Activated CD8-positive, alpha-beta memory T cell treated with anti-CD3 and anti-CD28 coated beads, Interleukin-2, amount 50 U/mL, for 48 hours (primary cell): ENCODE results near the gene QRFP.

Source experiments
- DNase-seq: peaks from one replicate; pipeline ENCODE4 v3.0.0-alpha.2; 2020

Gene QRFP

DNA sequence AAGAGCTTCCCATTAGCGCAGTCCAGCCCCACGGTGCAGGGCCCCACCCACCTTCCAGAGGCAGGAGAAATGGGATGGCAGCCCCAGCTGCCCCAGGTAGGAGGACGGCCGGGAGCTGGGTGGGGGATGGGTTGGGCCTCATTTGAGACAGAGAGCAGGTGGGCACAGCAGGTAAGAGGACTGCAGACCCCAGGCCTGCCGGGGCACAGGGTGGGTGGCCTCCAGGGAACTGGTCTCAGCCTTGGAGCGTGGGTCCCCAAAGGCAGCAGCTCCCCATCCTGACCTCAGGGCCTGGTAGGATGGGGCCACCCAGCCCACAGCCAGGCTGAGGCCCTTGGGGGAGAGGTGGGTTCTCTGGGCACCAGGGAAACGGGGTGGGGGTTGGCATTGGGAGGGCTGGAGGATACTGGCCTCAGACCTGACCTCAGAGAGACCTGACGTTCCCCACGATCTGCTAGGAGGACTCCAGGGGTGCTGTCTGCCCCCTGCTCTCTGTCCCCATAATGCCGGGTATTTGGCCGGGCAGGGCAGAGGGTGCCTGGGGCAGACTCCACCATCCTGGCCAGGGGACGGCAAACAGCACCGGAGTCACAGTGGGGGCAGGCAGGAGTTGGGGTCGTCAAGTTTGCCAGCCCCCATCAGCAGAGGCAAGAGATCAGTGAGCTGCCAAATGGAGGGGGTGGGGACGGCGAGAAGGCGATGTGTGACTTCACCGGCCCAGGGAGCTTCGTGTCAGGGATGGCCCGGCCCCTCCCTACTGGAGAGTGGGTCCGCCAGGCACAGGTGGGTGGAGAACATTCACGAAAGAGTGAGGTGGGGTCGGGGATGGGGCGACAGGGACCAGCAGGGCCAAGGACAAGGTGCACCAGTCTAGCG lies 6.8 kb upstream of the QRFP start:
- no peak for DNase-seq

DNA sequence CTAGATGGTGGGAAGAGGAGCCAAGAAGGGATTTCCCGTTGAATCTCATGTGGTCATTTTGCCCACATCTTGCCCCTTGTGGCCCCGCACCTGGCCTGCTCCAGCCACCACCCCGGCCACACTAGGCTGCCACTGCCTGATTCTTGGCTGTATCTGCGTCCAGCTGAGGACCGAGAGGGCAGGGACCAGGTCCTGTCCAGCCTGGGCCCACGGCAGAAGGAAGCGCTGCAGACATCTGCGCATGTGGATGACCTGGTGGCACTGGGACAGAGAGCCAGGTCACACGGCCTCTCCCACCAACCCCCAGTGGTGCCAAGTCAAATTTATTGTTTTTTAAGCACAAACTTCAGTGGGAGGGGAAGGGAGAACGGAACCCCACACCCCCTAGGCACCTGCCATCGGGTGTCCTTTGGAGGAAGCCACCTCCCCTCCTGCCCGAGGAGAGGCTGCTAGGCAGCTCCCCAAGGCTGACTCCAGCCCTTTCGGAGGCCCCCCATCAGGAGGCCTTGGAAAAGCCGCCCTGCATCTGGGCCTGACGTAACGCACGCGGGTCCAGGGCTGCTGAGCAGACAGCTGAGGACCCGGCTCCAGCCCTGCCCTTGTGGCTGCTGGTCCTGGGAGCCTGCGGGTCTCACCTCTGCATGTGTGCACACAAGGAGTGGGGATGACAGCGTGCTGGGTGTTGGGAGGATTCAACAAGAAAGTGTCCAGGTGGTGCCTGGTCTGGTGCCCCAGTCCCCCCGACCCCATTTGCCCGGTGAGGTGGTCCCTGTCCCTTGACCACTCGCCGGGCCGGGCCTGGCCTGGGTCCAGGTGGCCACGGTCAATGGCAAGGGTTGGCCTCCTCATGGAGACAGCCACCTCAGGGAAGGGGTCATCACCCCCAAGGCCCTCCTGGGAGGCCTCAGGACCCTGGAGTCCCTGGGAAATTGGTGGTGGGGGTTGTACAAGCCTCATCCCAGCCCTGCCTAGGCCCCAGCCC lies 5.9 kb upstream of the QRFP start:
- no peak for DNase-seq

DNA sequence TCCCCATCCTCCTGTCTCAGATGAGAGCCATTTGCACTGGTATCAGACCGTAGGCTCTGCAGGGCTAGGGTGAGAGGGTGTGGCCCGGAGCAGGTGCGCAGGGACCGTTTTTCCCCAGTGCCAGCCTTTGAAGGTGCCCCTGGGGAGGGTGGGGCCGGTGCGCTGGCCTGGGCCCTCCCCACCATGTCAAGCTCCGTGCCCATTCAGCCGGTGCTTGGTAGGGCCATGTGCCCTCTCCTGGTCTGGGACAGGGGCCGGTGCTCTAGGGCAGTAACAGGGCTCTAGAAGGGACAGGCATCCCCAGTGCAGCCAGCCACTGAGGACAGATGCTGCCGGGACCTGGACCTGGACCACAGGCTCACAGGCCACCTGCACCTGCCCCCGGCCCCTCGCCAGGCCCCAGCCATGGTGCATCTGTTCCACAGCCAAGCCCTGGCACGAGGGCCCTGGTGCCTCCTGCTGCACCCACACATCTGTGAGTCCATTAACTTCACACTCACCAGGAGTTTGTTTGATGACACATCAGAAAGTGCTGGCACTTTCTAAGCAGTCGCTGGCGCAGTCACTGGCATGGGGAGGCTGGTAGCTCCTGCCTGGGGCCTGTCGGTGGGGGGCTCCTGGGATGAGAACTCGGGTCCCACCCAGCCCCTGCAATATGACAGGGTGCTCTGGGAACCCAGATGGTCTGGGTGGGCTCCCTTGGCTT lies 5.0 kb upstream of the QRFP start:
- no peak for DNase-seq

DNA sequence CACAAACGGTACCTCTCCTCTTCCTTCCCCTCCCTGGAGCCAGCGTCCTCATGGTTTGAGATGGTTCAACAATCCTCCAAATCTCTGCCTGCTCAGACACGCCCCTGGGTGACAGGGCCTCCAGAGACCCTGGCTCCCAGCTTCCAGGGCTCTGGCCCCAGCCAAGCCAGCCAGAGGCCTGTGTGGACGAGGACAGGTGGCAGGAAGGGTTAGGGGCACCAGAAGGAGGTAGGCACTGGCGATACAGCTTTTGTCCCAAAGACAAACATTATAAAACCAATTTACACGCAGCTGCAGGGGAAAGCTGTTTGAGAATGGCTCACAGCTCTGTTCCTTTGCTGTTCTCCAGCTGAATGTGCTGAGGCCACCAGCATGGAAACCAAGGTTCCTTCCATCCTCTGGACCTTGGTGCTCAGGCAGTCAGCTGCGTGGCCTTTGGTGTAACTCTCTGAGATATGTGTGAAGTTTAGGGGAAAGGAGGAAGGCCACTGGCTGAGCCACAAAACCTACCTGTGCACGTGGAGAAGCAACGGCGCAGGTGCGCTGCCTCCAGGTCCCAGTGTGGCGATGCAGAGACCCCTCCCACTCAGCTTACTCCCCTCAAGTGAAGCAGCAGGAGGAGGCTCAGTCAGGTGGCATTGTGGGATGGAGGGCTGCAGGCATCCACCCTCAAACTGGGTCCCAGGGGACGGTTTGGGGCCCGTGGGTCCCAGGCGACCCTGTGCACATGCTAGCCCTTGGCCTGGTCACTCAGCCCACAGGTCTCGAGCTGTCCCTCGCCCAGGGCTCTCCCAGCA lies 4.3 kb upstream of the QRFP start:
- no peak for DNase-seq

DNA sequence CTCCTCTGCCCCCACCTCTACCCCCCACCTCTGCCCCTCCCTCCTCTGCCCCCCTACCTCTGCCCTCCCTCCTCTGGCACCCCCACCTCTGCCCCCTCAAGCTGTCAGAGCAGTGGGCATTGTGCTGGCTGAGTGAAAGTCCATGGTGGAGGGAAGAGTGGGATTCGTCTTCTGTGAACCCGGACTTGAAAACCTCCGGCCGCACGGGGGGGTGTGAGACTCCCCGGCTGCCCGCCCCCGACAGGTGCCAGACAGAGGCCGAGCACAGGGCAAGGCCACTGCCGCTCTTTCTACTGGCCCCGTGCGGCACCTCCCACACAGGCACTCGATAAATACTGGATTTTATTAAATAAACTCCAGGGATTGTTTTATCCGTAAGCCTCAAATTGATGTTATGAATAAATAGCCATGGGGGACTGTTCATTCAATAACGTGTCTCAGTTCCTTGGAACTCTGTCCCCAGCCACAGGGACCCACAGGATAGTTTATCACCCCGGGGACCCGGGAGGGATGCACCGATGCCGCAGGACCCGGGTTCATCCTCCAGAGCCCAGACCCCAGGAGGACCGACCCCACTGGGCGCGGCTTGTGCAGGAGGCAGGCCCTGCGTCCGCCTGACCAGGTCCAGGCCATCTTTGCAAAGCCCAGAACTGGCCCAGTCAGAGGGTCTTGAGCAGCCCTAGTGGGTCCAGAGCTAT lies 2.6 kb upstream of the QRFP start:
- no peak for DNase-seq

DNA sequence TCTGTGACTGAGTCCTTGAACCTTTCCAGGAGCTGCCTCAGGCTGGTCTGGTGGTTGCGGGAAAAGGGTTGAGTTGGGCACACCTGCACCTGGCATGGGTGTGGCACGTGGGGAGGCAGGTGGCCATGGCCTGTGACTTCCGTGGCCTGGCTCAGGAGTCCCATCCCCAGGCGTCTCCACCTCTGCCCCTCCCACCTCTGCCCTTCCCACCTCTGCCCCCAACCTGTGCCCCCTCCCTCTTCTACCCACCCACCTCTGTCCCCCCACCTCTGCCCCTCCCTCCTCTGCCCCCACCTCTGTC lies 1.9 kb upstream of the QRFP start:
- DNase-seq = no peak

DNA sequence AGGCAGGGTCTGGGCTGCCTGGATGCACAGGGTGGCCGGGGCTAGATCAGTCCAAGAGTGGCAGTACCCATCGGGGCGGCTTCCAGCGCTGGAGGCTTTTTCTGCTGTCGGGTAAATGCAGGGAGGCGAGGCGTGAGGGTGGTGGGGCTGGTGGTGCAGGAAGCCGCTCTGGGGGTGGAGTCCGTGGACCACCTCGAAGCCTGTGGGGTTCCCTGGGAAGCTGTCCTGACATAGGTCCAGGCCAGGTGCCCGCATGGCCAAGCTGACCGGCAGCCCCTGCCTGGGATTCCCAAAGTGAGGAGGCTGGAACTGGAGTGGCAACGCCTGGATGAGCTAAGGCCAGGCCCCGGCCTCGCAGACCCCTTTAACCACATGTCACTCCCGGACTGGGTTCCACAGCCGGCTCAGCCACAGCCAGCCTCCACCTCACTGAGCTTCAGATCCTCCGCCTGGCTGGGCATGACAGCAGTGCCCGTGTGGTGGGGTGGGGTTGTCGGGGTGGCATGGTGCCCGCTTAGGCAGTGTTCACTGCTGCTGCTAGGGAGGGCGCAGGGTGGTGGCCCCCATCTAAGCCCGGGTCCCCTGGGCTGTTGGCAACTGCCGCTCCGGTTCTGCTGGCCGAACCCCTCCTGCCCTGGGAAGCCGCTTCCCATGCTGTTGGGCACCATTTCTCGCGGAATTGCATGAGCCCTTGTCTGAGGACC lies 1.4 kb upstream of the QRFP start:
- DNase-seq = no peak

DNA sequence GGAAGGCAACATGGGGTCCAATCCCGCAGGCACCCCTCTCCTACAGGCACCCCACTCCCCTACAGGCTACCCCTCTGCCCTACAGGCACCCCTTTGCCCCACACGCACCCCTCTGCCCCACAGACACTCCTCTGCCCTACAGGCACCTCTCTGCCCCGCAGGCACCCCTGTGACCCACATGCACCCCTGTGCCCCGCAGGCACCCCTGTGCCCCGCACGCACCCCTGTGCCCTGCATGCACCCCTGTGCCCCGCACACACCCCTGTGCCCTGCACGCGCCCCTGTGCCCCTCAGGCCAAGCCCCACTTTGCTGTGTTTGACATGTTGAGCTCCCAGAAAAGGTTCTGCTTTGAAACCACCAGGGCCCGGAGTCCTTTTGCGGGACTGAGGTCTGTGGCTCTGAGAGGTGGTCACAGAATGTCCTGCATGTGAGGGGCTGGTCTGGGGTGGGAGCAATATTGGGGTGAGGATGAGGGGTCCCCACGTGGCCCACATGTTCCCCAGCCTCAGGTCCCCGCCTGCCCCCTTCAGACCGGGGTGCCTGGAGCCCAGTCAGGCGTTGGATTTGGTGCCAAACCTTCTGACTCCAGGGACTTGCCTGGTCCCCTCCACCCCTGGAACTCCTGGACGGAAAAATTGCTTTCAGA lies 616 bp upstream of the QRFP start:
- no peak for DNase-seq

DNA sequence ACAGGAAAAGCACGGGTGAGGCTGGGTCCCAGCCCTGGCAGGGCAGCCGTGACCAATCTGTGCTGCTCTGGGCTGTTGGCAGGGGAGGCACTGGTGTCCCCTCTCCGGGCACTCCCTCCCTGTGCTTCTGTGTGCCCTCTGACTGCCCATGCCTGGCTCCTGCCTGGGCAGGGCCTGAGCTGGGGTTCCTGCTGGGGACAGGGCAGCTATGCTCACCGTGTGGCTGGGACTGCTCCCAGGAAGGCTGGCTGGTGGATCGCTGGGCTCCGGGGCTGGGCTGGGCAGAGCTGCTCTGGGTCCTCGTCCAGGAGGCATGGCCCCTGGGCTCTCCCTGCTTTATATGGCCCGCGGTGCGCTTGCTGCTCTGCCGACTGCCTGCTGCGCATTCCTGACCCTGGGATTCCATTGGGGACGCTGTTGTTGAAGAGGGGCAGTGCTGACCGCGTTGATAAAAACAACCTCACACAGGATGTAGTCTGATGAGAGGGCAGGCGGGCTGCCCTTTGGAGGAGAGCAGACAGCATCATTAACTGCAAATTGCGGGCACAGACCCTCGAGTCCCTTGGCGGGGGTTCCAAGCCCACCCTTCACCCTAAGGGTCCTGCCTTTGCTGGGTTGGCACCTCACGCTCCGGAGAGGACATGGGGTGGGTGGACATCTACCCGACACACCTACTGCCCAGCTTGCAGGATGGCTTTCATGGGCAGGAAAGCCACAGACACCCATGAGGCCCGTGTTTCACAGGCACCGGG lies 955 bp downstream of the QRFP start:
- no peak for DNase-seq

DNA sequence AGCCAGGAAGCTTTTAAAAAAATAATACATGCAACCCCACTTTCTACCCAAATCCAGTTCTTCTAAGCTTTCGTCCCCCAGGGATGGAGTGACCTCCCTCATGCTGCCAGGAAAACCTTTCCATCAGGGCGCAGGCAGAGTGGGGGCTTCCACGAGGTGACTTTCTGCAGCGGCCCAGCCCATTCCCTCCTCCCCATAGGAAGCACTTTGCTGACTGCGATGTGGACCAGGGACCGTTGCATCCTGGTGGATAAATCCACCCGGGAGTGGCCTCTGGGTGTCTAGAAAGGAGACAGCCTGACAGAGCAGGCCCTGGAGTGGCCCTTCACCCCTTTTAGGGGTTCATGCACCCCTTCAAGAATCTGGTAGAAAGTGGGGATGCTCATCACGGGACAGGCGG lies 1.6 kb downstream of the QRFP start:
- no peak for DNase-seq

DNA sequence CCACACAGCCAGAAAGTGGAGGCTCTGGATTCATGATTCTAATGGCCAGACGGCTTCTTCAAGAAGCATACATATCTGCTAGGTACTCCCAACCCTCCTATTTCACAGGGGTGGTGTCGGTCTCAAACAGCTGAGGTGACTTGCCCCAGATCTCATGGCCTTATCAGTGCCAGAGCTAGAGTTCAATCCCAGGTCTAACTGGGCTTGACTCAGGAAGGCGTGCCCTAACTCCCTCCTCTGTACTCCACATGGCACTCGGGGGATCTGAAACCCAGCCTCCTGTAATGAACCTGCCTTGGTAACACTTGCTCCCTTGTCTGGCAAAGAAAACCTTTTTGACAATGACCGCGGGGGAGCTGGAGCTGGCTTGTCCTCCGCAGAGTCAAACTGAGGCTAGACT lies 2.1 kb downstream of the QRFP start:
- DNase-seq = no peak

DNA sequence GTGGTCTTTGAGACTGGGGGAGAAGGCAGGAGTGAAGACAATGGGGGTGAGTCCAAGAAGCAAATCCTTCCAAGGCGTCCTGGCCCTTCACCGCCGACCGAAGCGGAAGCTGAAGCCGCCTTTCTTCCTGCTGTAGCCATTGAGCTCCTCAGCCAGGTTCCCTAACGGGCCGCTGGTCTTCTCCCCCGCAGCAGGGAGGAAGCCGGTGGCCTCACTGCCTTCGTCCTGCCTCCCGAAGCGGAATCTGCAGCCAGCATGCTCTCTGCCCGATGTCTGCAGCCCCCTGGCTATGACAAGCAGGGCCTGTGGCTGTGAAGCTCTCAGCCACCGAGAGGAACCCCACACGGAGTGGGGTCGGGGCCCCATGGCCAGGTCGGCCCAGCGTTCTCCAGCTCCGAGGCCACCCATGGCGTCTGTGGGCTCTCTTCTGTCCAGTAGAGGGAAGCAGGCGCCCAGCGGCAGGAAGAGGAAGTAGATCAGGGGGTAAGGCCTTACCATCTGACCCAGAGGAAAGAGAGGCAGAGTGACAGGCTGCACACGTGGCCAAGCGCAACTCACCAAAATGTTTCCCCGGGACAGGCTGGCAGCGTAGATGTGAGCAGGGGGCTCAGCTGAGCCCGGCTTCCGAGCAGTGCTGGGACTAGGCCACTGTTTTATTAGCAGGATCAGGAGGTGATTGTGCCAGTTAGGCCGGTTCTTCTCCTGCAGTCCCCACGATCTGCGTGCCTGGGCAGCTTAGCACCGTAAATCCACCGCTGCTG lies 3.1 kb downstream of the QRFP start:
- no peak for DNase-seq

DNA sequence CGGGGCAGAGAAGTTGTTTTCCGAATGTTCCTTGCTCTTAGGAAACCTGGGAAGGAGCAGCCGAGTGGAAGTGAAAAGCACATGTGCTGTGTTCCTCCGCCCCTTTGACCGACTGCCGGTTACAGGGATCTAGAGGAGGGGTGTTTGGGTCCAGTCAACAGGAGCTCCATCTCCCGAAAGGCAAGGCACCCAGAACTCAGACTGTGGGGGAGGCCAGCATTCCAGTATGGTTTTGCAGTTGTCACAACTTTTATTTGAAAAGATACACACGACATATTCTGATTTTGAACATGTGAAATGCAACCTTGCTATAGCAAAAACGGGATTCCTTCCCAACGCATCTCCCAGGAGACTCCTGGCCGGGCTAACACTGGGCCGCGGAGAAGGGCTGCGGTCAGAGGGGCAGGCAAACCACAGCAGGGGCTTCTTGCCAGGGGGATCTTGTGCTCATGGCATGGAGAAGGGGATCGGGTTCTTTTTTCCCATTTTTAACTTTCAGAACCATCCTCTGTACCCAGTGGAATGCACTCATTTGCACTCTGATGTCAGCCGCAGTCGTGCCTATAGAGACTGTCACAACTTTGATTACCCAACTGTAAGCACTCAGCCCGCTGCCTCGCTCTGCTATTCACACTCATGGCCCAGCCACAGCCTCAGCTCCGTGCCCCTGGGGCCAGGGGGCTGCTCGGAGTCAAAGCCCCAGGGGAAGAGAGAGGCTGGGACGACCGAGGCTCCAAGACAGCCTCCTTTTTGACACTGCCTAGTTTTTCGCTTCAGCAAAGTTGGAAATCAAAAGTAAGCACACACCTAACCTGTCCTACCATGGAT lies 3.9 kb downstream of the QRFP start:
- no peak for DNase-seq

DNA sequence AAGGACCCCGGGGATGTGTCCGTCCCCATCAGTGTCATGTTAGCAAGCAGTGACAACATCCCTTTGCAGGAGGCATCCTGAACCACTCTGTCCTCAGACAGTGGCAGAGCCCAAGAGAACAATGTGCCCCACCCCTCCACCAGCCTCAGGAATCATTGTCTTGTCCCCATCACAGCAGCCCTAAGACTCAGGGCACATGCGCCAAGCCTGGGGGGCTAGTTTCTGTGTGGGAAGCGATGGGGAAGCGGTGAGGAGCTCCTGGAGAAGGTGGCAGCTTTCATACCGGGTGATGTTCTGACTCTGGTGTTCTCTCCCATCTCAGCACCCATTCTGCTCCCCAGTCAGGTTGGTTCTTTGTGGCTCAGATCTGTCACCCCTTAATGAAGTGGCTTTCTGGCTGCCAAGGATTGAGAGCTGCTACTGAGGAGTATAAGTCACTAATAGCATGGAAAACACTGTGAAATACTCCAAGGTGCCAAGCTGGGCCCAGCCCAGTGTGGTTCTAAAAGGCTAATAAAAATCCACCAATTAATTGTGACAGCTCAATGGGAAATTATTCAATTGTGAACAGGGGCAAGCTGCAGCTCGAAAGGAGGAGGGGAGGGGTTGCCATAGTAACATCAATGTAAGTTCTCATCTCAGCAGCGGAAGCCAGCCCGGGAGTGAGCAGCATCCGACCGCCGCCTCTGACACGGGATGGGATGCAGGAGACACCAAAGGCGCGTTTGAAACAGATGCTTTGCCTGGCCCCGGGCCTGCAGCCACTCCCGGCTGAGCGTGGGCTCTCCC lies 4.7 kb downstream of the QRFP start:
- DNase-seq = no peak

DNA sequence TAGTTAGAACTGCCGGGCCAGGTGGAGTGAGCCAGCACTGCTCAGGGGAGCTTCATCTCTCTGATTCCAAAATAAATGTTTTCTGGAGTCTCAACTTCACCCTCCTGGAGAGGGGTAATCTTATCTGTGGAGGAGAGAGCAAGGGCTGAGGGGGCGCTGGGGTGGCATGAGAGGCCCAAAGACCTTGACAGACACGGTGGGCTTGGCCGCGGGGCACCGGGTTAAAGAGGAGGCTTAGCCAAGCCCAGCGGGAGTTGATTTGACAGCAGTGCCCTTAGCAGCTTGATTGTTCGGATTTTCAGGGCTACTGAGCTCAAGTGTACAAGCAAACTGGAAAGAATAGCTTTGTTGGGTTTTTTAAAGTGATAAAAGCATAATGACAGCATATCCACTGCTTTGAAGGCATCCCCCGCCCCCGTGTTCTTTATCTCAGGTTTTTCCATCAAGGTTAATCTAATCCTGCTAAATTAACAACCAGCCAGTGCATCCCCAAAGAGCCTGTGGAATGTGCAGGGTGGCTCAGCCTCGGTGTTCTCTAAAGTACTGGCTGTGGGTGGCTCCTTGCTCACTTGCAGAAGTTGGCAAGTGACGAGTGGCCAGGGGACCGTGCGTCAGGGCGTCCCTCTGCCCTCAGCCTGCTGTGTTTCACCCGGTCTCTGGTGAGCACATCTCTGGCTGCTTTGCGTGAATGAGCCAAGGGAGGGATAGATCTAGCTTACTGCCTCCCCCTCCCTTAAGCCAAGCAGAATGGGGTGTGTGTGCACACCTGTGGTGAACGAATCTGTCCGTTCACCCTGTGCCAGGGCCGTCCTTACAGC lies 5.5 kb downstream of the QRFP start:
- no peak for DNase-seq

DNA sequence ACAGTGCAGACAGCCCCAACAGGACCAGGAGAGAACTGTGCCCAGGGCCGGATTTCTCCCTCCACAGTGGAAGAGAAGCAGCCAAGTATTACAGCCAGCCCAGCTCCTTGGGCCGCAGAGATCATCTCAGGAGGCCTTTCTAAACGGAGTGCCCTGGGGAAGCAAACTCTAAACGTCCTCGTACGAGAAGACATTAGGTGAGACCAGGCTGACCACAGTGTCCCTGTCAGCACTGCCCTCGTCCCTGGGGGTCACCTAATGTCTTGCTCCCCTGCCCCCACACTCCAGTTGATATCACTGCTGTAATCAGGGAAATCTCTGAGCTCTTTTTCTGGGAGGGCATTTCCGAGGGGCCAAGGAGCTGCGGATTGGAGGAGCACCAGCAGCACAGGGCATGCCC lies 6.5 kb downstream of the QRFP start:
- DNase-seq = no peak
